Stimulated activated CD4-positive, alpha-beta T cell treated with anti-CD3 and anti-CD28 coated beads, TNF-alpha, amount 100 ng/mL, for 1 hour (primary cell): Measurements from ENCODE around the gene SHLD2.
"Not testable (repeated sequence)": the region's sequence is repeated elsewhere in the genome, so short reads cannot be mapped to it uniquely, and the experiment has no call there.

Source experiments
- DNase-seq, 3 donors: peaks; one replicate each; pipeline ENCODE4 v3.0.0-alpha.2; 2020; ENCODE audit warnings: low read depth in 3 of 3, low spot score in 1 of 3

Gene SHLD2

GRCh38 chr10:87083576-87084290 is 11.3 kb upstream of the SHLD2 start:
- DNase-seq: not testable (repeated sequence)

- not testable (repeated sequence) for DNase-seq
Observed at GRCh38 chr10:87084291-87084782, 10.7 kb upstream of the SHLD2 start.

- DNase-seq: no peak
Observed at GRCh38 chr10:87085537-87085936, 9.5 kb upstream of the SHLD2 start.

DNA sequence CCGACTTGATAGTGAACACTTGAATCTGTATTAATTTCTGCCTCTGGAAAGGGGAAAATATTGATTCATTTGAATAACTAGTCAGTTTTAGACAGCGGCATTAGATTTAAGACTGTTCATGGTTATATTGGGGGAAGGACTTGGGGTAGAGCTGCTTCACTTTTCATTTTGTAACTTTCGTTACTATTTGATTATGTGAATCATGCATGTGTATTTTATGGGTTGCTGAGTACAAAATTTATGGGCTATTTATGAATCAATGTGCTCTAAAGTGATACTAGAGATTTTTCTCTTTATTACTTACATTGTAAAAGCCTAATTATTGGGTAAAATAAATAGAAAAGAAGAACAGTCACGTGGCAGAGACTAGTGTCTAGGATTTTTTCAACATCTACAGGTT is 5.3 kb upstream of the SHLD2 start:
- DNase-seq: no peak

DNA sequence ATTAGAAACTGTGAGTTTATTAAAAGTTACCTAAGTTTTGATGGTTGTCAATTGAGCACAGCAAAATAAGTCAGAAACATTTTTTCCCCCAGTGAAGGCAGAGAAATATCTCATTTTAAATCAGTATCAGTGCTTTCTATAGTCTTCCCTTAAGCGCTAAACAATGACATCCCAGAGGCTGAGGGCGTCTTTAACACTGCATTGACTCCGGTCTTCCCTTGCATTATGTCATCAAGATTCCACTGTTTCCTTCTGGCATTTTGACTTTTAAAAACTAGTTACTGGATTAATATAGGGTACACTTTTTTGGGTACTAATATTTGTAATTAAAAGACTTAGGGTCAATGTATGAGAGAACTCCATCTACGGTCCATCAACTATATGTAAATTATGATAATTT is 4.2 kb upstream of the SHLD2 start:
- DNase-seq: no peak

- no peak for DNase-seq
Observed at GRCh38 chr10:87092376-87092860, 2.6 kb upstream of the SHLD2 start.

- DNase-seq: no peak
Observed at GRCh38 chr10:87092861-87093631, 2.0 kb upstream of the SHLD2 start.

DNA sequence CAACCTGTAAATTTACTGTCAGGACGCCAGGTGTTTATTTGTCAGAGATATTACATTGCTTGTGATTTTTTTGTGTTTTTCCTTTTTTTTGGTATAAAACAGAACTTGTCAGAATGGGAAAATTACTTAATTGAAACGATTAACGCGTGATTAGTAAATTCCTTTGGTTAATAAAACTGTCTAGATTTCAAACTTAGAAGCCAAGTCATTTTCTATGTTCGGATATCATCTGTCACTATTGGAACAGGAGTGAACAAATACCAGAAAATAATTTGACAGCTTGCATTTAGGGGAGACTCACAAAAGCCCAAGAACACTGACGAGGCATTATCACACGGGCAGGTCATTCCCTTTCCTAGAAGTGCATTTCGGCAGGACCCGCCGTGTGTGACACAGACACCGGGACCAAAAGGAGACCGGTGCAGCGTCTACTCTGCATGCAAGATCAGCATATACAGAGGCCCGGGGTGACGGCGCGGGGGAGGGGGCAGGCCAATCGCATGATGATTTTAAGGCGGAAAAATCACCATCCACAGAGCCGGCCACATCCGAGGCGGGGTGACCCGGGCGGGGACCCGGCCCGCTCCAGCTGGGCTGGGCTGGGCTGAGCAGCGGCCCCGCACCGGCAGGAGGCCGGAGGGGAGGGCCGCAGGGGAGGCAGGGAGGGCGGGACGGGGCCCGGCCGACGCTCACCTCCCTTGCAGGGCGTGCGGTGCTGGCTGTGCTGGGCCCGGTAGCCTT is 1.2 kb upstream of the SHLD2 start:
- DNase-seq: peak in 2 of 3 donors; percentile 25 to 60

DNA sequence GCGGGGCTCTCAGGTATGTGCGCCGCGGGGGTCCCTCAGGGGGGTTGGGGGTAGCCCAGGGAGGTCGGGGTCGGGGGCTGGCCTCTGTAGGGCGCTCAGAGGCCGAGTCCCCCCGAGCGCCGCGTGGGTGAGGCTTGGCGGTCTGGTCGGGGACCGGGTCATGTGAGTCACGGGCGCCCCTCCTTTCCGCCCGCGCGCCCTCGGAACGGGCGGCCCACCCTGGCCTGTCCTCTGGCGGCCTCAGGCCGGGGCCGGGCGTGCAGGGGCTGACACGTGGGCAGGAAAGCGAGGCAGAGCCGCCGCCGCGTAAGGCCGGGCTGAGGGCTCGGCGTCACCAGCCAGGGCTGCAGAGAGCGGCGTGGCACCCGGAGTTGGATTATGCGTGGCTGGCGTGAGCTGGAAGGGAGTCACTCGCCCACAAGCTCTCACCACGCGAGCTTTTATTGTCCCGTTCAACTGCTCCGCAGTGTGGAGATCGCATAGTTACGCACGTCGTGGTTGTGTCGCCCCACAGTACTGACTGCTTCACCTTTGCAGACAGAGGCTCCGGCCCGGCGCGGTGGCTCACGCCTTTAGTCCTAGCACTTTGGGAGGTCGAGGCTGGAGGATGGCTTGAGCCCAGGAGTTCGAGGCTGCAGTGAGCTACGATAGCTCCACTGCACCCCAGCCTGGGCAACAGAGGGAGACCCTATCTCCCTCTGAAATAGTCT is 385 bp downstream of the SHLD2 start:
- peak; percentile 37 to 56 (median 45) for DNase-seq

DNA sequence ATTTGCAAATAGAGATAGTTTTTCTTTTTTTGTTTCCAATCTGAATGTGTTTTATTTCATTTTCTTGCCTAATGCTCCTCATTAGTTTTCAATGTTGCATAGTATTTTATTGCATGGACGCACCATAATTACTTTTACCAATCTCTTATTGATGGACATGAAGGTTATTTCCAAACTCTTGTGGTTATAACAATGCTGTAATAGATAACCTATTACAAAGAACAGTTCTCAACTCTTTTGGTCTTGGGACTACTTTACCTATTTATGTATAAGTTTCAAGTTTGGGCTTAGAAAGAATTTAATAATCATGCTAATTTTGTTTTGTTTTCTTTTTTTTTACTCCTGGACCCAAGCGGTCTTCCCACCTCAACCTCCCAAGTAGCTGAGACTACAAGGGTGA is 7.0 kb downstream of the SHLD2 start:
- no peak for DNase-seq

GRCh38 chr10:87104727-87105126 is 9.7 kb downstream of the SHLD2 start:
- DNase-seq: not testable (repeated sequence)

DNA sequence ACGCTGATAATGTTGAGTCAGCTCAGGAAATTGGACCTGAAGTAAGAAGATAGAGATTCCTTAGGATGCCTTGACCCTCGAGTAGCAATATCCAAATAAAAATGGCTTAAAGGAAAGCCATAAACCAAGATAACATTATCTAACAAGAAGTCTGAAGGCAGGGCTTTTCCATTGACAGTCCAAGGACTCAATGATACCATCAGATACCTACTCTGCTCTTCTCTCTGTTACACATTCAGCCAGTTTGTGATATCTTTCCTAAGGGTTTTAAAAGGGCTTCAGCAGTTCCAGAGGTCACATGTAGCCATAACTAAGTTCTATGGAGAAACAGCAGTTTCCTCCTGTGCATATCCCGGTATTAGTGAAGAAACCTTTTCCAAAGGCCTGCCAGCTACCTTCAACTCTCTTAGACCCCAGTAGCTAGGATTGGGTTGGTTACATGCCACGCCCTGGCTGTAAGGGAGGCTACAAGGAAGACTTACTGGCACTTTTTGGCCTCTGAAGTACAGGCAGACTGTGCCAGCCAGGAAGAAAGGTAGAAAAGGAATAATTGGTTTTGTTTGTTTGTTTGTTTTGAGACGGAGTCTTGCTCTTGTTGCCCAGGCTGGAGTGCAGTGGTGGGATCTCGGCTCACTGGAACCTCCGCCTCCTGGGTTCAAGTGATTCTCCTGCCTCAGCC is 10.6 kb downstream of the SHLD2 start:
- no peak for DNase-seq

- not testable (repeated sequence) for DNase-seq
Observed at GRCh38 chr10:87118122-87118521, 23.1 kb downstream of the SHLD2 start.

GRCh38 chr10:87119029-87119428 is 24.0 kb downstream of the SHLD2 start:
- not testable (repeated sequence) for DNase-seq

DNA sequence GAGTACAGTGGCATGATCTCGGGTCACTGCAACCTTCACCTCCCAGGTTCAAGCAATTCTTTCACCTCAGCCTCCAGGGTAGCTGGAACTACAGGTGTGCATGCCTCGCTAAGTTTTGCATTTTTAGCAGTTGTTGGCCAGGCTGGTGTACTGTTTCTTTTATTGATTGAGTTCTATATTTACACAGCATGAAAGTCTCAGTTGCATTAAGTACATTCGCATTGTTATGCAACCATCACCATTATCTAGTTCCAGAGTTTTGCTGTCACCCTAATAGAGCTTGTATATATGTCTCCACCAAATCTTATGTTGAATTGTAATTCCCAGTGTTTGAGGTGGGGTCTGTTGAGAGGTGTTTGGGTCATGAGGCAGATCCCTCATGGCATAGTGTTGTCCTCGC is 28.3 kb downstream of the SHLD2 start:
- DNase-seq: not testable (repeated sequence)

- not testable (repeated sequence) for DNase-seq
Observed at GRCh38 chr10:87127048-87127447, 32.0 kb downstream of the SHLD2 start.

DNA sequence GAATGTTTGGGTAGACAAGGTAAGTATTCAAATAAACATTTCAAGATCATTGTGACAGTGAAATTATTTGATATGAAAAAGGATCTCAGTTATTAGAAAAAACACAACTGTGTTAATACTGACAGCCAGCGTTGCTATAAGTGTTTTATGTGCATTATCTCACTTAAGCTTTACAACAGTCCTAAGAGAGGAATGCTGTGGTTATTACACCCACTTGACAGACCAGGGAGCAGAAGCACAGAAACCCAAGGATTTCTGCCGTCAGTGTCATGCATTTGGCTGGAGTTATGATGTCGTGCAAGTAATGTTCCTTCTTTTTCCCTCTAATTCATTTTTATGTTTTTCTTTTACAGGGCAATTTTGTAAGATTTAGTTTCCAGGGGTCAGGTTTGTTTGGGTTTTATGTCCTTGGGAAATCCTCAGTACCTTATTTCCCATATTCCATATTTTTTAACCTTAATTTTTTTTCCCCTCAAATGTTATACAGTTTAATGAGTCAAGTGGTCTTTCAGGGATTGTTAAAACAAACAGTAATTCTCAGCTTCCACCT is 32.7 kb downstream of the SHLD2 start:
- DNase-seq: not testable (repeated sequence)

DNA sequence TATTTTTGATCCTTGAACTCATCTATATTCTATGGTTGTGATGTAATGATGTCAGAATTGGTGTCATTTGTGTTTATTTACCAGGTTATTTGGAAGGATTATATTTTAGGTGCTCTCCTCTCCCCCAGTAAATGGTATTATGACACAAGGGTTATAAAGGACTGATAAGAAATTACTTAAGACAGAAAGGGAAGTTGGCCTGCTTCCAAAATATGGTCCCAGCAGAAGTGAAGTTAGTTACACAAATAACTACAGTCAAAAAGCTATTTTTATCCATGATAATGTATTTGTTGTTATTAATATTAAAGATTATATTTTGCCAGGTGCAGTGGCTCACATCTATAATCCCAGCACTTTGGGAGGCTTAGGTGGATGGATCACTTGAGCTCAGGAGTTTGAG is 37.2 kb downstream of the SHLD2 start:
- not testable (repeated sequence) for DNase-seq

DNA sequence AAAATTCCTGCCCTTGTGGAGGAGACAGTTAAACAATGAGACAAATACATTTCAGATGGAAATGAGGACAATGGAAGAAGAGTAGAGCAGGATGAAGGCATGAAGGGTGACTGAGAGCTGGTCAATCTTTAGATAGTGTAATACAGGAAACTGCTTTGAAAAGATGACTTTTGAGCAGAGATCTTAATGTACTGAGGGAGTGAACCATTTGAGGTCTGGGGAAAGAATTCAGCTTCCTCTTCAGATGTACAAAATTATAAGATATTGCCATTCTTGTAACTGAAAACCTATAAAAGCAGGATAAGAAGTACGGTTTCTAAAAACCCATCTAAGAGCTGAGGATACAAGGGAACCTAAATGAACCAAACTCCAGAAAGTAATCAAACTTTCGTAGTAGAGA is 38.9 kb downstream of the SHLD2 start:
- not testable (repeated sequence) for DNase-seq

GRCh38 chr10:87134440-87134839 is 39.4 kb downstream of the SHLD2 start:
- DNase-seq: not testable (repeated sequence)
